GM20000 (cell line): Measurements from ENCODE around the gene HSD17B11.
"Not testable (repeated sequence)": the region's sequence is repeated elsewhere in the genome, so short reads cannot be mapped to it uniquely, and the experiment has no call there.

Experiments
- DNase-seq: peaks from one replicate; pipeline ENCODE4 v3.0.0; 2012; ENCODE audit warnings: low spot score
- TF ChIP-seq, protein P1 (sequence below): IDR thresholded peaks from 2 replicates; pipeline ENCODE4 v1.5.1; 2012; ENCODE audit warnings: mild to moderate bottlenecking, control low read depth; ENCODE audit errors: extremely low read depth, missing control alignments

HSD17B11 gene

DNA sequence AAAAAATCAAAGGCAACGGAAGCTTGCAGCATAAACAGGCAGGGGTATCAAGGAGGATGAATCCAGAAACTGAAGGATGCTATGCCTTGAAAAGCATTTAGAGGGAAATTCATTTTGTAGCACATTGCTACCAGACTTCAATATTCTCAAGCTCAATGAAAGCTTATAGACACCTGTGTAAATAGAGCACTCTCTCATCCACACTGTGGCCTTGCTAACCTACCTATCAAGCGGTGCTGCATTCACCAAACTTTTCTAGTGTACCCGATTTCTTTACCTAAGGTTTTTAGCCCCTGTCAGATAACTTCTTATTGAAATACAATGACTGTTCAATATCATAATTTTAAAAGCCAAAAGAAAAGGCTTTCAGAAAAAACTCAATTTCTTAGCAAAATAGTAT lies 48.1 kb downstream of the HSD17B11 start:
- TF ChIP-seq, protein P1, sequence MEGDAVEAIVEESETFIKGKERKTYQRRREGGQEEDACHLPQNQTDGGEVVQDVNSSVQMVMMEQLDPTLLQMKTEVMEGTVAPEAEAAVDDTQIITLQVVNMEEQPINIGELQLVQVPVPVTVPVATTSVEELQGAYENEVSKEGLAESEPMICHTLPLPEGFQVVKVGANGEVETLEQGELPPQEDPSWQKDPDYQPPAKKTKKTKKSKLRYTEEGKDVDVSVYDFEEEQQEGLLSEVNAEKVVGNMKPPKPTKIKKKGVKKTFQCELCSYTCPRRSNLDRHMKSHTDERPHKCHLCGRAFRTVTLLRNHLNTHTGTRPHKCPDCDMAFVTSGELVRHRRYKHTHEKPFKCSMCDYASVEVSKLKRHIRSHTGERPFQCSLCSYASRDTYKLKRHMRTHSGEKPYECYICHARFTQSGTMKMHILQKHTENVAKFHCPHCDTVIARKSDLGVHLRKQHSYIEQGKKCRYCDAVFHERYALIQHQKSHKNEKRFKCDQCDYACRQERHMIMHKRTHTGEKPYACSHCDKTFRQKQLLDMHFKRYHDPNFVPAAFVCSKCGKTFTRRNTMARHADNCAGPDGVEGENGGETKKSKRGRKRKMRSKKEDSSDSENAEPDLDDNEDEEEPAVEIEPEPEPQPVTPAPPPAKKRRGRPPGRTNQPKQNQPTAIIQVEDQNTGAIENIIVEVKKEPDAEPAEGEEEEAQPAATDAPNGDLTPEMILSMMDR = no peak
- no peak for DNase-seq

DNA sequence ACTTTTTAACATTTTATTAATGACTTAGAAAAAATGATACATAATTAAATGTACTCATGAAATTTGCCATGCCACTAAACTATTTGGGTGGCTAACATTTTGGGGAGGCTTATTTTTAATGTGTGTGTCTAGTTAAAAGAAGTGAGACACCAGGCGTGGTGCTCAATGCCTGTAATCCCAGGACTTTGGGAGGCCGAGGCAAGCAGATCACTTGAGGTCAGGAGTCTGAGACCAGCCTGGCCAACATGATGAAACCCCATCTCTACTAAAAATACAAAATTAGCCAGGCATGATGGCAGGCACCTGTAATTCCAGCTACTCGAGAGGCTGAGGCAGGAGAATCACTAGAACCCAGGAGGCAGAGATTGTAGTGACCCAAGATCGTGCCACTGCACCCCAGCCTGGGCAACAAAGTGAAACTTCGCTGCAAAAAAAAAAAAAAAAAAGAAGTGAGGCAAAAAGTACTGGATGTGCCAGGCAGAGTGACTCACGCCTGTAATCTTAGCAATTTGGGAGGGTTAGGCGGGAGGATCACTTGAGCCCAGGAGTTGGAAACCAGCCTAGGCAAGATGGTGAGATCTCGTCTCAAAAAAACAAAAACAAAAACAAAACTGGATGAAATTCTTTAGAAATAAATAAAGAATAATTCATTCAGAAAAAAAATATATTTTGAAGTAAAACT lies 48.9 kb downstream of the HSD17B11 start:
- DNase-seq = not testable (repeated sequence)

DNA sequence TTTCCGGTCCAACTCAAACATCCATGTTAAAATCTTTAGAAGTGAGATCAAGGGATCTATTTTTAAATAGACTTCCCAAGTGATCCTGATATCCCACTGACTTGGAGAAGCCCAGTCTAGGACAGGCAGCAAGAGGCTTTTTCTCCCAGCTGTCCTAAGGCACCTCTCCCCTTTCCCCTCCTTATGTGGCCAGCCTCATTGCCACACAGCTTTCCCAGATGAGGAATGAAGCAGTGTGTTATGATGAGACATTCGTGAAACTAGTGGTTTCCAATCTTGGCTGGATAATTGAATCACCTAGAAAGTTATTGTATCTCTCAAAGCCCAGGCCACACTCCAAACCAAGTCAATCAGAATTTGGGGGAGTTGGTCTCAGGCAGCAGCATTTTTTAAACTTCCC lies 51.5 kb downstream of the HSD17B11 start:
- DNase-seq = no peak
- TF ChIP-seq, protein P1 = no peak

GRCh38 chr4:87337361-87337760 lies 53.6 kb downstream of the HSD17B11 start:
- no peak for DNase-seq
- TF ChIP-seq, protein P1 = no peak

DNA sequence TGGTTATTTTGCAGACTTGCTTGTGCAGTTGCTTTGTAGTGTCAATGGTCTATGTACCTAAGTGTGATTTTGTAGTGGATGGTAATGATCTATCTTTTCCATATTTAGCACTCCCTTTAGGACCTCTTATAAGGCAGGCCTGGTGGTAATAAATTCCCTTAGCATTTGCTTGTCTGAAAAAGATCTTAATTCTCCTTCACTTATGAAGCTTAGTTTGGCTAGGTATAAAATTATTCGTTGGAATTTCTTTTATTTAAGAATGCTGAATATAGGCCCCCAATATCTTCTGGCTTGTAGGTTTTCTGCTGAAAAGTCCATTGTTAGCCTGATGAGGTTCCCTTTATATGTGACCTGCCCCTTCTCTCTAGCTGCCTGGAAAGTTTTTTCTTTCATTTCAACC lies 57.7 kb downstream of the HSD17B11 start:
- TF ChIP-seq, protein P1 = no peak
- DNase-seq = no peak

- TF ChIP-seq, protein P1 = no peak
- no peak for DNase-seq
These were observed 60.2 kb downstream of the HSD17B11 start for GRCh38 chr4:87330761-87331160.

DNA sequence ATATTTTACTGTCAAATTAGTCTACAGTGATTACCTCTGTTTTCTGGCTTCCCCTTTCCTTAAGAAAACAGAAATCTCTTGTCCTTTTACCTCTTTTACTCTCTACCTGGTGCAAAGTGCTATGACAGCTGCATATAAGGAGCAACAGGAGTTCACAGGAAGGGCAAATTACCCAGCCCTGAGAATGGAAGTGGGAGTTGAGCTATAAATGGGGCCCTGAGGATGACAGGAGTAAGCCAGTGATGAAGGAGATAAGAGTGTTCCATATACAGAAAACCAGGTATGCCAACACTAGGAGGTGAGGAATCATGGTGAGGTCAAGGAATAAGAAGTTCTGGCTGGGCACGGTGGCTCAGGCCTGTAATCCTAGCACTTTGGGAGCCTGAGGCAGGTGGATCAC lies 63.9 kb downstream of the HSD17B11 start:
- DNase-seq = no peak

More for the DNA sequence above, 63.9 kb downstream of the HSD17B11 start:
- TF ChIP-seq, protein P1 = no peak
